Endodermal cell (in vitro differentiated cells): ENCODE results near the gene BIRC6. TPM values are rescaled to one million over a fixed set of nuclear protein-coding genes. Genes with fewer than 3 reads are reported as not detected.

ENCODE experiments used
- DNase-seq: peaks from one replicate; pipeline ENCODE4 v3.0.0-alpha.2; 2017
- H3K27ac ChIP-seq: 2 replicates; pipeline ENCODE4 v1.5.1; 2013; ENCODE audit warnings: mild to moderate bottlenecking, low read depth, low read length, moderate library complexity
- H3K27me3 ChIP-seq: 2 replicates; pipeline ENCODE4 v1.6.1; 2013; ENCODE audit warnings: mild to moderate bottlenecking, low read length, moderate library complexity; ENCODE audit not compliant: insufficient read depth, control insufficient read depth, poor library complexity, severe bottlenecking
- H3K36me3 ChIP-seq: 2 replicates; pipeline ENCODE4 v1.7.0; 2013; ENCODE audit warnings: mild to moderate bottlenecking, low read length, moderate library complexity; ENCODE audit not compliant: control insufficient read depth, insufficient read depth
- H3K4me1 ChIP-seq: one replicate; pipeline ENCODE4 v1.7.0; 2013; ENCODE audit warnings: low read length; ENCODE audit not compliant: control insufficient read depth, insufficient read depth
- H3K4me3 ChIP-seq: 2 replicates; pipeline ENCODE4 v1.5.1; 2013; ENCODE audit warnings: mild to moderate bottlenecking, low read length, moderate library complexity
- H3K9ac ChIP-seq: 2 replicates; pipeline ENCODE4 v1.6.1; 2013; ENCODE audit warnings: mild to moderate bottlenecking, low read length, moderate library complexity; ENCODE audit not compliant: poor library complexity, severe bottlenecking; ENCODE audit errors: extremely low read depth
- H3K9me3 ChIP-seq: 2 replicates; pipeline ENCODE4 v1.6.1; 2013; ENCODE audit warnings: mild to moderate bottlenecking, low read length, moderate library complexity; ENCODE audit not compliant: control insufficient read depth
- H3K27ac Mint-ChIP-seq: 2 replicates; pipeline ENCODE4 v1.8.0; 2020; ENCODE audit warnings: mixed read lengths
- H3K27me3 Mint-ChIP-seq: 2 replicates; pipeline ENCODE4 v1.8.0; 2021; ENCODE audit warnings: mild to moderate bottlenecking, mixed read lengths; ENCODE audit not compliant: insufficient read depth
- H3K36me3 Mint-ChIP-seq: 2 replicates; pipeline ENCODE4 v1.8.0; 2020; ENCODE audit warnings: low read depth, mixed read lengths
- H3K4me1 Mint-ChIP-seq: 2 replicates; pipeline ENCODE4 v1.8.0; 2020; ENCODE audit warnings: mixed read lengths
- H3K4me3 Mint-ChIP-seq: 2 replicates; pipeline ENCODE4 v1.8.0; 2020; ENCODE audit warnings: mild to moderate bottlenecking, moderate library complexity, mixed read lengths
- H3K9me3 Mint-ChIP-seq: 2 replicates; pipeline ENCODE4 v1.8.0; 2020; ENCODE audit warnings: mild to moderate bottlenecking, mixed read lengths
- CTCF ChIP-seq: fragments of 200-600 bp; sonication (generic); conservative IDR thresholded peaks from 2 replicates; pipeline ENCODE4 v1.5.0; 2021; ENCODE audit warnings: antibody characterized with exemption, mild to moderate bottlenecking
- WGBS, 2 experiments: methylation state at CpG; one replicate each; pipeline versions ENCODE4 v1.1.5 to v1.1.7; 2013; ENCODE audit warnings: missing lambda C conversion rate in 2 of 2, mixed read lengths in 1 of 2; ENCODE audit not compliant: insufficient coverage in 1 of 2, insufficient read length in 1 of 2; 5-methylcytosine and 5-hydroxymethylcytosine counted together
- total RNA-seq, 2 donors: library from RNA; stranded (reverse); fragmentation: NEBNext Ultra II Directional in 1 of 2; extraction: Animal tissue kit (Norgen Biotek cat#: 25700) in 1 of 2; gene quantifications; 2 replicates in 1 of 2; 3 replicates in 1 of 2; pipeline ENCODE4 v1.2.1, GENCODE V29; 2021

Gene BIRC6
- total RNA-seq, 2 donors from 2014 or later: 84.6 to 111 TPM

GRCh38 chr2:32491346-32491745 is 134.5 kb downstream of the BIRC6 start:
- Histone ChIP-seq H3K27ac (no peak overlapping the region), H3K9ac (no peak overlapping the region), H3K9me3 (no peaks in the 10 kb centered on the region), H3K4me1 (no peaks in the 10 kb centered on the region), H3K36me3 (peaks cover 85% of the 10 kb centered on the region), H3K27me3 (no peaks in the 10 kb centered on the region), H3K4me3 (no peak overlapping the region)
- no peak for TF ChIP-seq CTCF
- Mint-ChIP-seq H3K4me3 (no peak overlapping the region), H3K36me3 (peaks cover 26% of the 10 kb centered on the region), H3K27ac (no peak overlapping the region), H3K27me3 (no peaks in the 10 kb centered on the region), H3K4me1 (no peaks in the 10 kb centered on the region), H3K9me3 (no peaks in the 10 kb centered on the region)
- DNase-seq: no peak
- WGBS, 2 experiments: 100% methylated on average over 1 of the region's 1 CpG; no CpG with 5 or more reads in 1 of the 2 experiments

- H3K4me1 ChIP-seq: no peaks in the 10 kb centered on the region
These were observed 138.3 kb downstream of the BIRC6 start for GRCh38 chr2:32495139-32495538.

GRCh38 chr2:32496662-32497061 is 139.8 kb downstream of the BIRC6 start:
- no peak overlapping the region for H3K4me3 ChIP-seq
- Mint-ChIP-seq H3K27me3 (no peaks in the 10 kb centered on the region), H3K9me3 (no peaks in the 10 kb centered on the region), H3K4me3 (no peak overlapping the region), H3K4me1 (no peaks in the 10 kb centered on the region), H3K36me3 (peaks cover 43% of the 10 kb centered on the region), H3K27ac (peak overlapping the region; percentile 77)
- no peak overlapping the region for H3K9ac ChIP-seq
- no peak overlapping the region for H3K27ac ChIP-seq
- no peak for TF ChIP-seq CTCF
- H3K9me3 ChIP-seq: no peaks in the 10 kb centered on the region
- peaks cover 84% of the 10 kb centered on the region for H3K36me3 ChIP-seq
- no peaks in the 10 kb centered on the region for H3K27me3 ChIP-seq
- no peaks in the 10 kb centered on the region for H3K4me1 ChIP-seq
- 100% methylated on average over 1 of the region's 3 CpGs; no CpG with 5 or more reads in 1 of the 2 experiments for WGBS, 2 experiments
- no peak for DNase-seq

More at GRCh38 chr2:32495139-32495538, 138.3 kb downstream of the BIRC6 start:
- H3K9me3 Mint-ChIP-seq: no peaks in the 10 kb centered on the region
- Histone ChIP-seq H3K4me3 (no peak overlapping the region), H3K9ac (no peak overlapping the region), H3K27me3 (no peaks in the 10 kb centered on the region), H3K9me3 (no peaks in the 10 kb centered on the region), H3K36me3 (peaks cover 87% of the 10 kb centered on the region), H3K27ac (no peak overlapping the region)
- no peak for DNase-seq
- peaks cover 37% of the 10 kb centered on the region for H3K36me3 Mint-ChIP-seq
- WGBS, 2 experiments: 100% methylated on average over 1 of the region's 2 CpGs; no CpG with 5 or more reads in 1 of the 2 experiments
- no peak overlapping the region for H3K27ac Mint-ChIP-seq
- no peaks in the 10 kb centered on the region for H3K4me1 Mint-ChIP-seq
- H3K4me3 Mint-ChIP-seq: no peak overlapping the region
- no peaks in the 10 kb centered on the region for H3K27me3 Mint-ChIP-seq
- TF ChIP-seq CTCF: no peak
